Panc1 (cell line): Measurements from ENCODE around the gene KLF6. TPM values are rescaled to one million over a fixed set of nuclear protein-coding genes. Genes with fewer than 3 reads are reported as not detected.

ENCODE experiments used
- ATAC-seq: fragments of 200-7000 bp; cut with Tn5 transposase; 2 replicates; pipeline ENCODE4 v1.9.1; 2020; ENCODE audit warnings: mild to moderate bottlenecking, moderate library complexity
- BruUV-seq: library from RNA; stranded (reverse); fragments of 400-500 nt; replicated peaks from 2 replicates; lab custom pipeline; 2021; lab: Mats Ljungman, UMichigan
- CTCF ChIA-PET: fragments of 300-600 bp; sonication (Branson Sonifier 250); formaldehyde crosslinking; loops from one replicate; lab custom pipeline; 2022; ENCODE audit warnings: antibody characterized with exemption; lab: Charles Lee
- POLR2A ChIA-PET: fragments of 300-600 bp; sonication (Branson Sonifier 250); formaldehyde crosslinking; loops from one replicate; lab custom pipeline; 2022; ENCODE audit warnings: antibody characterized with exemption; lab: Charles Lee
- DNase-seq: peaks from one replicate; pipeline ENCODE4 v3.0.0-alpha.2; 2010; ENCODE audit warnings: low read depth, low spot score
- H3K27ac ChIP-seq: 2 replicates; pipeline ENCODE4 v1.5.1; 2011; ENCODE audit warnings: mild to moderate bottlenecking, low read length, inconsistent platforms
- H3K27me3 ChIP-seq: fragments of 200-500 bp; sonication (Bioruptor generic); 2 replicates; pipeline ENCODE4 v1.6.0; 2014; ENCODE audit warnings: low read length, inconsistent platforms; ENCODE audit not compliant: control insufficient read depth, insufficient read depth
- H3K36me3 ChIP-seq: fragments of 200-500 bp; sonication (Bioruptor generic); 2 replicates; pipeline ENCODE4 v1.5.1; 2014; ENCODE audit warnings: inconsistent platforms, mild to moderate bottlenecking, low read length, moderate library complexity; ENCODE audit not compliant: control insufficient read depth, insufficient read depth
- H3K4me1 ChIP-seq: 2 replicates; pipeline ENCODE4 v1.5.1; 2011; ENCODE audit warnings: inconsistent platforms, mild to moderate bottlenecking, low read length, moderate library complexity; ENCODE audit not compliant: control insufficient read depth, insufficient read depth
- H3K4me3 ChIP-seq, 2 experiments: 2 replicates each; pipeline ENCODE4 v1.5.1; 2011 to 2012; ENCODE audit warnings: low read depth in 2 of 2, low read length in 2 of 2, mild to moderate bottlenecking in 2 of 2, inconsistent platforms in 1 of 2, moderate library complexity in 1 of 2
- H3K9me3 ChIP-seq: fragments of 200-500 bp; sonication (Bioruptor generic); 2 replicates; pipeline ENCODE4 v1.5.1; 2014; ENCODE audit warnings: low read depth, mild to moderate bottlenecking, inconsistent platforms, low read length, moderate library complexity; ENCODE audit not compliant: control insufficient read depth, insufficient read depth
- CTCF ChIP-seq: fragments of 450-650 bp; IDR thresholded peaks from 2 replicates; pipeline ENCODE4 v1.5.1; 2017; ENCODE audit warnings: mild to moderate bottlenecking
- POLR2AphosphoS5 ChIP-seq: IDR thresholded peaks from 2 replicates; pipeline ENCODE4 v1.6.1; 2012; ENCODE audit warnings: mild to moderate bottlenecking, low read depth, low read length, moderate library complexity
- SIN3A ChIP-seq: IDR thresholded peaks from 2 replicates; pipeline ENCODE4 v1.6.1; 2012; ENCODE audit warnings: low read depth, mild to moderate bottlenecking, low read length, moderate library complexity, borderline replicate concordance; ENCODE audit not compliant: insufficient read depth
- TCF7L2 ChIP-seq: IDR thresholded peaks from 2 replicates; pipeline ENCODE4 v1.6.1; 2011; ENCODE audit warnings: mild to moderate bottlenecking, low read depth, low read length, inconsistent platforms
- in situ Hi-C: cut with HindIII; loops from 2 replicates; pipeline ENCODE4 v1.10.0; 2016; ENCODE audit warnings: low sequenced_read_pairs, low pct_unique_long_range_greater_than_20kb
- intact Hi-C: fragments of 100-400 bp; cut with micrococcal nuclease; formaldehyde crosslinking; loops from one replicate; pipeline ENCODE4 v1.10.0; 2022; ENCODE audit not compliant: unreplicated experiment
- total RNA-seq: library from RNA; stranded (reverse); gene quantifications from one replicate; pipeline ENCODE4 v1.2.1, GENCODE V29; 2021; ENCODE audit not compliant: unreplicated experiment
- TF ChIP-seq, protein P1 (sequence below), 2 experiments: IDR thresholded peaks; 2 replicates each; pipeline ENCODE4 v1.6.1; 2011 to 2012; ENCODE audit warnings: low read depth in 2 of 2, control low read depth in 1 of 2, low read length in 1 of 2, mild to moderate bottlenecking in 1 of 2, moderate library complexity in 1 of 2; ENCODE audit not compliant: insufficient read depth in 1 of 2

Gene KLF6
- total RNA-seq, 1 experiment from 2014 or later: 177 TPM

GRCh38 chr10:3813986-3814837, 29.2 kb upstream of the KLF6 start:
- TF ChIP-seq, protein P1, sequence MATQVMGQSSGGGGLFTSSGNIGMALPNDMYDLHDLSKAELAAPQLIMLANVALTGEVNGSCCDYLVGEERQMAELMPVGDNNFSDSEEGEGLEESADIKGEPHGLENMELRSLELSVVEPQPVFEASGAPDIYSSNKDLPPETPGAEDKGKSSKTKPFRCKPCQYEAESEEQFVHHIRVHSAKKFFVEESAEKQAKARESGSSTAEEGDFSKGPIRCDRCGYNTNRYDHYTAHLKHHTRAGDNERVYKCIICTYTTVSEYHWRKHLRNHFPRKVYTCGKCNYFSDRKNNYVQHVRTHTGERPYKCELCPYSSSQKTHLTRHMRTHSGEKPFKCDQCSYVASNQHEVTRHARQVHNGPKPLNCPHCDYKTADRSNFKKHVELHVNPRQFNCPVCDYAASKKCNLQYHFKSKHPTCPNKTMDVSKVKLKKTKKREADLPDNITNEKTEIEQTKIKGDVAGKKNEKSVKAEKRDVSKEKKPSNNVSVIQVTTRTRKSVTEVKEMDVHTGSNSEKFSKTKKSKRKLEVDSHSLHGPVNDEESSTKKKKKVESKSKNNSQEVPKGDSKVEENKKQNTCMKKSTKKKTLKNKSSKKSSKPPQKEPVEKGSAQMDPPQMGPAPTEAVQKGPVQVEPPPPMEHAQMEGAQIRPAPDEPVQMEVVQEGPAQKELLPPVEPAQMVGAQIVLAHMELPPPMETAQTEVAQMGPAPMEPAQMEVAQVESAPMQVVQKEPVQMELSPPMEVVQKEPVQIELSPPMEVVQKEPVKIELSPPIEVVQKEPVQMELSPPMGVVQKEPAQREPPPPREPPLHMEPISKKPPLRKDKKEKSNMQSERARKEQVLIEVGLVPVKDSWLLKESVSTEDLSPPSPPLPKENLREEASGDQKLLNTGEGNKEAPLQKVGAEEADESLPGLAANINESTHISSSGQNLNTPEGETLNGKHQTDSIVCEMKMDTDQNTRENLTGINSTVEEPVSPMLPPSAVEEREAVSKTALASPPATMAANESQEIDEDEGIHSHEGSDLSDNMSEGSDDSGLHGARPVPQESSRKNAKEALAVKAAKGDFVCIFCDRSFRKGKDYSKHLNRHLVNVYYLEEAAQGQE (IDR thresholded peaks at IDR 0.05; ENCODE audit: insufficient read depth in 1 of 2, low read depth in 2 of 2, low read length in 1 of 2): no peak
- no peak for TF ChIP-seq CTCF
- TF ChIP-seq POLR2AphosphoS5: no peak
- TF ChIP-seq SIN3A: no peak
- no peak for TF ChIP-seq TCF7L2
- ATAC-seq (no peak), DNase-seq (no peak)
- Histone ChIP-seq H3K36me3 (no peaks in the 10 kb centered on the region), H3K27ac (peak overlapping the region; percentile 87), H3K27me3 (no peaks in the 10 kb centered on the region), H3K9me3 (peaks cover 6% of the 10 kb centered on the region; the same call in 1 of the 2 replicates), H3K4me3 (no peak overlapping the region), H3K4me1 (peaks cover 26% of the 10 kb centered on the region)
- ChIA-PET POLR2A (no interaction called here), CTCF (no interaction called here)
- no TSS peak for BruUV-seq
- intact Hi-C loops: no loop called here
- in situ Hi-C loops: no loop called here

GRCh38 chr10:3813267-3813666, 28.3 kb upstream of the KLF6 start:
- POLR2A ChIA-PET: no interaction called here
- peak overlapping the region; percentile 87 for H3K27ac ChIP-seq
- in situ Hi-C loops (no loop called here), intact Hi-C loops (no loop called here)
- TF ChIP-seq POLR2AphosphoS5 (no peak), CTCF (no peak), SIN3A (no peak), TCF7L2 (no peak)
- TF ChIP-seq, protein P1 (IDR thresholded peaks at IDR 0.05; ENCODE audit: insufficient read depth in 1 of 2, low read depth in 2 of 2, low read length in 1 of 2): no peak
- H3K4me3 ChIP-seq: no peak overlapping the region
- H3K9me3 ChIP-seq: peaks cover 6% of the 10 kb centered on the region; the same call in 1 of the 2 replicates
- no peaks in the 10 kb centered on the region for H3K27me3 ChIP-seq
- no peak for ATAC-seq
- H3K4me1 ChIP-seq: peaks cover 33% of the 10 kb centered on the region
- no peaks in the 10 kb centered on the region for H3K36me3 ChIP-seq
- DNase-seq: no peak
- BruUV-seq: no TSS peak
- CTCF ChIA-PET: no interaction called here
